ENCODE data around the gene MED20.
A peak's percentile ranks its signal among the peaks of the same experiment; 100 is the strongest.

- TF ChIP-seq CTCF (IDR thresholded peaks at IDR 0.05) = peak; percentile 91
- TF ChIP-seq MXD4 (CRISPR knock-in tag; IDR thresholded peaks at IDR 0.05; ENCODE audit: borderline replicate concordance) = no peak
- no peak for TF ChIP-seq TCF7 (CRISPR knock-in tag; IDR thresholded peaks at IDR 0.05; ENCODE audit: low read depth)
- no peak for TF ChIP-seq E2F1 (CRISPR knock-in tag; IDR thresholded peaks at IDR 0.05)
- peak; percentile 80 for TF ChIP-seq FOXK1 (CRISPR knock-in tag; IDR thresholded peaks at IDR 0.05)
- no peak for TF ChIP-seq PRDM15 (CRISPR knock-in tag; IDR thresholded peaks at IDR 0.05)
These were observed at the start of gene MED20, which contains the start of gene BYSL for GRCh38 chr6:41920921-41921711.
